ENCODE results near the gene SPATA13. TPM values are rescaled to one million over a fixed set of nuclear protein-coding genes. Genes with fewer than 3 reads are reported as not detected.
A peak's percentile ranks its signal among the peaks of the same experiment; 100 is the strongest.

Gene SPATA13
- total RNA-seq, 3 donors from 2014 or later, result 35.2 to 59.5 (median 35.6) TPM

- intact Hi-C loops (cut with DNase I, micrococcal nuclease), result no loop called here
- H3K4me1 ChIP-seq (ENCODE audit: low read depth), result peaks cover 12% of the 10 kb centered on the region
- ATAC-seq, result peak; percentile 63
- TF ChIP-seq CTCF (IDR thresholded peaks at IDR 0.05), result no peak
- DNase-seq, result no peak
- no peak overlapping the region for H3K4me3 ChIP-seq
- H3K9me3 ChIP-seq, result no peaks in the 10 kb centered on the region
- H3K36me3 ChIP-seq (ENCODE audit: low read depth), result no peaks in the 10 kb centered on the region
Measured at GRCh38 chr13:24207841-24208667, 47.5 kb downstream of the SPATA13 start.

DNA sequence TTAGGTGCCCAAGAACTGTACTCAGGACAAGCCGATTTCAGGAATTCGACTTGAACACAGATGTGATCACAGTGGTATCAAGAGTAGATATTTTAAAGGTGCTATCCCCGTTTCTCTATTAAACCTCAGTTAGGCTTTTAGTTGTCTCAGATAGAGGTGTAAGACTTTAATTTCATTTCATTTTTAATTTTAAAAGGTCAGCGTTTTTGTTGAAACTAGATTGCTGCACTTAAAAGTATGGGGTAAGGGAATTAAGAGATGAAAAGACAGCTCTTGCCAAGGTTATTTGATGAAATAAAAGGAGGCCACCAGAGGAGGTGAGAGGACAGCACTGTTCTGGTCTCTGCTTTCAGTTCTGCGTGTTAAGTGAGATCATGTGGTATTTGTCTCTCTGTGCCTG, 48.6 kb downstream of the SPATA13 start:
- no peak for DNase-seq
- ATAC-seq, result no peak
- Histone ChIP-seq H3K4me3 (no peak overlapping the region), H3K36me3 (ENCODE audit: low read depth) (no peaks in the 10 kb centered on the region), H3K9me3 (no peaks in the 10 kb centered on the region), H3K4me1 (ENCODE audit: low read depth) (peaks cover 2% of the 10 kb centered on the region)
- TF ChIP-seq CTCF (IDR thresholded peaks at IDR 0.05), result no peak
- intact Hi-C loops (cut with DNase I, micrococcal nuclease), result no loop called here

DNA sequence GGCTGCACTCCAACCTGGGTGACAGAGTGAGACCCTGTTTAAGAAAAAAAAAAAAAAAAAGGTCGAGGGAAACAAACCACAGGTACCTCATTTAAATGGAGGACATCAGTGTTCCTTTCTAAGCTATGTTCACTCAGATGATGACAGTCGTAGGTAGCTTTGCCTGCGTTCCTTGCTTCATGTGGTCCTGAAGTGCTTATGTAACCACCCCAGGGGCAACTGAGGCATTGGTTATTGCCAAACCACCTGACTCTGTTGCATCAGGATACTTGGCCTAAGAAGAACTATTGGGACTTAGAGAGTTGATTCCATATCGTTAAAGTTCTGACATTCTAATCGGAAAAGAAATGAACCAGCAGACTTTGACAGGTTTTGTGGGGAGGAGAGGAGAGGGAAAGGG, 51.7 kb downstream of the SPATA13 start:
- no peak overlapping the region for H3K4me3 ChIP-seq
- ATAC-seq, result no peak
- no peaks in the 10 kb centered on the region for H3K9me3 ChIP-seq
- intact Hi-C loops (cut with DNase I, micrococcal nuclease), result loop anchor here in 1 of 2 donors (10.0 kb wide), 1 partner anchor 167 kb away; no protein-coding TSS in a partner anchor
- DNase-seq, result no peak
- TF ChIP-seq CTCF (IDR thresholded peaks at IDR 0.05), result no peak
- H3K36me3 ChIP-seq (ENCODE audit: low read depth), result no peaks in the 10 kb centered on the region
- H3K4me1 ChIP-seq (ENCODE audit: low read depth), result peaks cover 3% of the 10 kb centered on the region

DNA sequence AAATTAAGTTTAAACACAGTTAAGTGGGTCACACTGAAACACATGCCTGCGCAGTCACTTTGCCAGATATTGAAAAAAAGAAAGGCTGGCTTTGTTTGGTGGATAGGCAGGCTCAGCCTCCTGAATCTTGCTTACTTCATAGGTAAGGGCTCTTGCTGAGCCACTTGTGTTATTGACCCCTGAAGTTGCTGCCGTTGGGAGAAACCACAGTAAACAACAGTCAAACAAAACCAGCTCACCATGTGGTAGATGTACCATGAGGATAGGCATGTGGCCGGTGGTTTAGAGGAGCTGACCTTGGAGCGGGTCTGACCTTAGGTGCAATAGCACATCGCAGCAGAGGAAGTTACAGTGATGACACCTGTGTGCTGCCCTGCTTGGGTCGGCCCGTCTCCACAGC, 52.2 kb downstream of the SPATA13 start:
- TF ChIP-seq CTCF (IDR thresholded peaks at IDR 0.05), result no peak
- peaks cover 8% of the 10 kb centered on the region for H3K4me1 ChIP-seq (ENCODE audit: low read depth)
- no peaks in the 10 kb centered on the region for H3K9me3 ChIP-seq
- H3K4me3 ChIP-seq, result no peak overlapping the region
- intact Hi-C loops (cut with DNase I, micrococcal nuclease), result loop anchor here in 1 of 2 donors (10.0 kb wide), 1 partner anchor 168 kb away; no protein-coding TSS in a partner anchor
- DNase-seq (no peak), ATAC-seq (no peak)
- H3K36me3 ChIP-seq (ENCODE audit: low read depth), result no peaks in the 10 kb centered on the region

DNA sequence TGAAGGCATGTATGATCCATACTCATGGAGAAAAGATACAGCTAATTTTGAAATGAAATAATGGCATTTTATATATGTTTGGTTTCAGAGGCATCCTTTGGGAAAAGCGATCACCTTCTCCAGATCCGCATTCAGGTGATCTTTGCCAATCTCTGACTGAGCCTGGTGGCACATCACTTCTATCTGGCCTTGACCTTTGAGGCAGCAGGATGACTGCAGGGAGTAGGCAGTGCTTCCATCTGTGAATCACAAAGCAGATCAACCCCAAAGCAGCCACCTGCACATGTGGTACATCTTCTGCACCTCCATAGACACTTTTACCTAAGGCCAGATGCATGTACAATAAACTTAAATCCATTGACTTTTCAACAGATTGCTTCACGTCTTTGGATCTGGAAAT, 53.4 kb downstream of the SPATA13 start:
- H3K4me1 ChIP-seq (ENCODE audit: low read depth), result peaks cover 15% of the 10 kb centered on the region
- intact Hi-C loops (cut with DNase I, micrococcal nuclease), result loop anchor here in 1 of 2 donors (10.0 kb wide), 1 partner anchor 169 kb away; no protein-coding TSS in a partner anchor

More for the DNA sequence above, 53.4 kb downstream of the SPATA13 start:
- TF ChIP-seq CTCF (IDR thresholded peaks at IDR 0.05), result no peak
- DNase-seq, result no peak
- no peaks in the 10 kb centered on the region for H3K36me3 ChIP-seq (ENCODE audit: low read depth)
- H3K9me3 ChIP-seq, result no peaks in the 10 kb centered on the region
- H3K4me3 ChIP-seq, result no peak overlapping the region
- no peak for ATAC-seq

Measured in mucosa of descending colon (tissue), 3 donors.